ENCODE results near the gene KRTAP5-5.

The KRTAP5-5 gene

DNA sequence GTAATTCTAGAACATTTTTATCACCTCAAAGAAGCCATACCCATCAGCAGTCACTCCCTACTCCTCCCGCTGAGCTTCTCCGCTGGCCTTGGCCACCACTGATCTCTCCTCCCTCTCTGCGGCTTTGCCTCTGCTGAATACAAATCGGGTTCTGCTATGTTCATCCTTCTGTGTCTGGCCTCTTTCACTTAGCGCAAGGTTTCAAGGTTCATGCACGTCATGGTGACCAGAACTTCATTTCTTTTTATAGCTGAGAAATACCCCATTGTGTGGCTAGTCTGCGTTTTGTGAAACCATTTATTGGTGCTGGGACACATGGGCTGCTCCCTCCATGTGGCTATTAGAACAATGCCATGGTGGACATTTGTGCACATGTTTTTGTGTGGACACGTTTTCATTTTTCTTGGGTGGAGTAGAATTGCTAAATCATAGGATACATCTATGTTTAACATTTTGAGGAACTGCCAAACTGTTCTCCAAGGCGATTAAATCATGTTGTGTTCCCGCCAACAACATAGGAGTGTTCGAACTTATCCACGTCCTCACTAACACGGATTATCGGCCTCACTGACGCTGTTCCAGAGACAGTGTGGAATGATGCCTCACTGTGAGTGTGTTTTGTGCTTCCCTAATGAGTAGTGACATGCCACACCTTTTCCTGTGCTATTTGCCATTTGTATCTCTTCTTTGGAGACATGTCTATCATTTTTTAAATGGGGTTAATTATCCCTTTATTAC lies 43.2 kb downstream of the KRTAP5-5 start:
- TF ChIP-seq ZFP3 (CRISPR knock-in tag; IDR thresholded peaks at IDR 0.05) (no peak), ZNF565 (CRISPR knock-in tag; conservative IDR thresholded peaks at IDR 0.05; ENCODE audit: low read depth) (no peak), ARNTL (CRISPR knock-in tag; IDR thresholded peaks at IDR 0.05; ENCODE audit: borderline replicate concordance, low read depth) (no peak), ZFP30 (CRISPR knock-in tag; IDR thresholded peaks at IDR 0.05) (no peak), ZNF70 (CRISPR knock-in tag; IDR thresholded peaks at IDR 0.05) (no peak), SNAI2 (CRISPR knock-in tag; IDR thresholded peaks at IDR 0.05) (no peak)
- TF ChIP-seq, protein P1, sequence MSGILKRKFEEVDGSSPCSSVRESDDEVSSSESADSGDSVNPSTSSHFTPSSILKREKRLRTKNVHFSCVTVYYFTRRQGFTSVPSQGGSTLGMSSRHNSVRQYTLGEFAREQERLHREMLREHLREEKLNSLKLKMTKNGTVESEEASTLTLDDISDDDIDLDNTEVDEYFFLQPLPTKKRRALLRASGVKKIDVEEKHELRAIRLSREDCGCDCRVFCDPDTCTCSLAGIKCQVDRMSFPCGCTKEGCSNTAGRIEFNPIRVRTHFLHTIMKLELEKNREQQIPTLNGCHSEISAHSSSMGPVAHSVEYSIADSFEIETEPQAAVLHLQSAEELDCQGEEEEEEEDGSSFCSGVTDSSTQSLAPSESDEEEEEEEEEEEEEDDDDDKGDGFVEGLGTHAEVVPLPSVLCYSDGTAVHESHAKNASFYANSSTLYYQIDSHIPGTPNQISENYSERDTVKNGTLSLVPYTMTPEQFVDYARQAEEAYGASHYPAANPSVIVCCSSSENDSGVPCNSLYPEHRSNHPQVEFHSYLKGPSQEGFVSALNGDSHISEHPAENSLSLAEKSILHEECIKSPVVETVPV (CRISPR knock-in tag; IDR thresholded peaks at IDR 0.05) = no peak
- no peak for ATAC-seq

DNA sequence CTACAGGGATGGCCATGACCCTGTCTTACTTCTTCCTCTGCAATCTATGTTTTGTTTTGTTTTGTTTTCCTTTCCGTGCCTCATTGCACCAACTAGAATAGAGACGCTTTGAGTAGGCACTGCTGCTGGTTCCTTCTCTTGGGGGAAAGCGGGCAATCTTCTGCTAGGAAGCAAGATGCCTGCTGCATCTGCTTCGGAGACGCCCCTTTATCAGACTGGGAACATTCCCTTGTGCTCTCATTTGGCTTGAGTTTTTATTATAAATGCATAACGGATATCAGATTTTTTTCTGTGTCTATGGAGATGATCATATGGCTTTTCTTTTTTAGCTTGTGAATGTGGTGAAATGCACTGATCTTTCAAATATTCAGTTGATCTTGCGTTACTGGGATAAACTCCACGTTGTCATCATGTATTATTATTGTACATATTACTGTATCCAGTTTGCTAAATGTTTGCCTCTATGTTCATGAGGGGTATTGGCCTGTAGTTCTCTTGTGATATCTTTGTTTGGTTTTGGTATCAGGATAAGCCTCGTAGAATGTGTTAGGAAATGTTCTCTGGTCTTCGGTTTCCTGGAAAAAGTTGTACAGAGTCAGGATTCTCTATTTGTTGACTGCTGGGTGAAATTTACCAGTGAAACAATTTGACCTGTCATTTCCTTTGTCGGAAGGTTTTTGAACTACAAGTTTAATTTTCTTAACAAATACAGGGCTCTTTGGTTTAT lies 44.0 kb downstream of the KRTAP5-5 start:
- no peak for TF ChIP-seq OSR1 (CRISPR knock-in tag; IDR thresholded peaks at IDR 0.05)
- TF ChIP-seq, protein P2, sequence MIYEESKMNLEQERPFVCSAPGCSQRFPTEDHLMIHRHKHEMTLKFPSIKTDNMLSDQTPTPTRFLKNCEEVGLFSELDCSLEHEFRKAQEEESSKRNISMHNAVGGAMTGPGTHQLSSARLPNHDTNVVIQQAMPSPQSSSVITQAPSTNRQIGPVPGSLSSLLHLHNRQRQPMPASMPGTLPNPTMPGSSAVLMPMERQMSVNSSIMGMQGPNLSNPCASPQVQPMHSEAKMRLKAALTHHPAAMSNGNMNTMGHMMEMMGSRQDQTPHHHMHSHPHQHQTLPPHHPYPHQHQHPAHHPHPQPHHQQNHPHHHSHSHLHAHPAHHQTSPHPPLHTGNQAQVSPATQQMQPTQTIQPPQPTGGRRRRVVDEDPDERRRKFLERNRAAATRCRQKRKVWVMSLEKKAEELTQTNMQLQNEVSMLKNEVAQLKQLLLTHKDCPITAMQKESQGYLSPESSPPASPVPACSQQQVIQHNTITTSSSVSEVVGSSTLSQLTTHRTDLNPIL (CRISPR knock-in tag; IDR thresholded peaks at IDR 0.05; ENCODE audit: low read depth) = no peak
- TF ChIP-seq ZNF70 (CRISPR knock-in tag; IDR thresholded peaks at IDR 0.05) = no peak
- TF ChIP-seq GLIS3 (CRISPR knock-in tag; IDR thresholded peaks at IDR 0.05) = no peak
- TF ChIP-seq, protein P3, sequence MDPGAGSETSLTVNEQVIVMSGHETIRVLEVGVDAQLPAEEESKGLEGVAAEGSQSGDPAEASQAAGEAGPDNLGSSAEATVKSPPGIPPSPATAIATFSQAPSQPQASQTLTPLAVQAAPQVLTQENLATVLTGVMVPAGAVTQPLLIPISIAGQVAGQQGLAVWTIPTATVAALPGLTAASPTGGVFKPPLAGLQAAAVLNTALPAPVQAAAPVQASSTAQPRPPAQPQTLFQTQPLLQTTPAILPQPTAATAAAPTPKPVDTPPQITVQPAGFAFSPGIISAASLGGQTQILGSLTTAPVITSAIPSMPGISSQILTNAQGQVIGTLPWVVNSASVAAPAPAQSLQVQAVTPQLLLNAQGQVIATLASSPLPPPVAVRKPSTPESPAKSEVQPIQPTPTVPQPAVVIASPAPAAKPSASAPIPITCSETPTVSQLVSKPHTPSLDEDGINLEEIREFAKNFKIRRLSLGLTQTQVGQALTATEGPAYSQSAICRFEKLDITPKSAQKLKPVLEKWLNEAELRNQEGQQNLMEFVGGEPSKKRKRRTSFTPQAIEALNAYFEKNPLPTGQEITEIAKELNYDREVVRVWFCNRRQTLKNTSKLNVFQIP (CRISPR knock-in tag; IDR thresholded peaks at IDR 0.05; ENCODE audit: borderline replicate concordance, low read depth) = no peak
- TF ChIP-seq, protein P4, sequence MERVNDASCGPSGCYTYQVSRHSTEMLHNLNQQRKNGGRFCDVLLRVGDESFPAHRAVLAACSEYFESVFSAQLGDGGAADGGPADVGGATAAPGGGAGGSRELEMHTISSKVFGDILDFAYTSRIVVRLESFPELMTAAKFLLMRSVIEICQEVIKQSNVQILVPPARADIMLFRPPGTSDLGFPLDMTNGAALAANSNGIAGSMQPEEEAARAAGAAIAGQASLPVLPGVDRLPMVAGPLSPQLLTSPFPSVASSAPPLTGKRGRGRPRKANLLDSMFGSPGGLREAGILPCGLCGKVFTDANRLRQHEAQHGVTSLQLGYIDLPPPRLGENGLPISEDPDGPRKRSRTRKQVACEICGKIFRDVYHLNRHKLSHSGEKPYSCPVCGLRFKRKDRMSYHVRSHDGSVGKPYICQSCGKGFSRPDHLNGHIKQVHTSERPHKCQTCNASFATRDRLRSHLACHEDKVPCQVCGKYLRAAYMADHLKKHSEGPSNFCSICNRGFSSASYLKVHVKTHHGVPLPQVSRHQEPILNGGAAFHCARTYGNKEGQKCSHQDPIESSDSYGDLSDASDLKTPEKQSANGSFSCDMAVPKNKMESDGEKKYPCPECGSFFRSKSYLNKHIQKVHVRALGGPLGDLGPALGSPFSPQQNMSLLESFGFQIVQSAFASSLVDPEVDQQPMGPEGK (CRISPR knock-in tag; IDR thresholded peaks at IDR 0.05; ENCODE audit: borderline replicate concordance) = no peak
- no peak for TF ChIP-seq TOX (CRISPR knock-in tag; IDR thresholded peaks at IDR 0.05; ENCODE audit: borderline replicate concordance)
- TF ChIP-seq ARNTL (CRISPR knock-in tag; IDR thresholded peaks at IDR 0.05; ENCODE audit: borderline replicate concordance, low read depth) = no peak
- TF ChIP-seq ESRRG (CRISPR knock-in tag; IDR thresholded peaks at IDR 0.05) = no peak
- no peak for TF ChIP-seq CSDC2 (CRISPR knock-in tag; IDR thresholded peaks at IDR 0.05)
- no peak for TF ChIP-seq ISL1 (CRISPR knock-in tag; IDR thresholded peaks at IDR 0.05)
- no peak for TF ChIP-seq TCF4 (CRISPR knock-in tag; IDR thresholded peaks at IDR 0.05; ENCODE audit: borderline replicate concordance)
- no peak for TF ChIP-seq SNAI2 (CRISPR knock-in tag; IDR thresholded peaks at IDR 0.05)
- TF ChIP-seq RARB (CRISPR knock-in tag; IDR thresholded peaks at IDR 0.05) = no peak
- TF ChIP-seq, protein P1 (CRISPR knock-in tag; IDR thresholded peaks at IDR 0.05) = no peak
- TF ChIP-seq, protein P5, sequence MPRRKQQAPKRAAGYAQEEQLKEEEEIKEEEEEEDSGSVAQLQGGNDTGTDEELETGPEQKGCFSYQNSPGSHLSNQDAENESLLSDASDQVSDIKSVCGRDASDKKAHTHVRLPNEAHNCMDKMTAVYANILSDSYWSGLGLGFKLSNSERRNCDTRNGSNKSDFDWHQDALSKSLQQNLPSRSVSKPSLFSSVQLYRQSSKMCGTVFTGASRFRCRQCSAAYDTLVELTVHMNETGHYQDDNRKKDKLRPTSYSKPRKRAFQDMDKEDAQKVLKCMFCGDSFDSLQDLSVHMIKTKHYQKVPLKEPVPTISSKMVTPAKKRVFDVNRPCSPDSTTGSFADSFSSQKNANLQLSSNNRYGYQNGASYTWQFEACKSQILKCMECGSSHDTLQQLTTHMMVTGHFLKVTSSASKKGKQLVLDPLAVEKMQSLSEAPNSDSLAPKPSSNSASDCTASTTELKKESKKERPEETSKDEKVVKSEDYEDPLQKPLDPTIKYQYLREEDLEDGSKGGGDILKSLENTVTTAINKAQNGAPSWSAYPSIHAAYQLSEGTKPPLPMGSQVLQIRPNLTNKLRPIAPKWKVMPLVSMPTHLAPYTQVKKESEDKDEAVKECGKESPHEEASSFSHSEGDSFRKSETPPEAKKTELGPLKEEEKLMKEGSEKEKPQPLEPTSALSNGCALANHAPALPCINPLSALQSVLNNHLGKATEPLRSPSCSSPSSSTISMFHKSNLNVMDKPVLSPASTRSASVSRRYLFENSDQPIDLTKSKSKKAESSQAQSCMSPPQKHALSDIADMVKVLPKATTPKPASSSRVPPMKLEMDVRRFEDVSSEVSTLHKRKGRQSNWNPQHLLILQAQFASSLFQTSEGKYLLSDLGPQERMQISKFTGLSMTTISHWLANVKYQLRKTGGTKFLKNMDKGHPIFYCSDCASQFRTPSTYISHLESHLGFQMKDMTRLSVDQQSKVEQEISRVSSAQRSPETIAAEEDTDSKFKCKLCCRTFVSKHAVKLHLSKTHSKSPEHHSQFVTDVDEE (CRISPR knock-in tag; IDR thresholded peaks at IDR 0.05) = no peak
- TF ChIP-seq PPARA (CRISPR knock-in tag; IDR thresholded peaks at IDR 0.05; ENCODE audit: borderline replicate concordance) = no peak
- no peak for TF ChIP-seq BACH2 (CRISPR knock-in tag; IDR thresholded peaks at IDR 0.05; ENCODE audit: borderline replicate concordance)
- no peak for TF ChIP-seq ZFP30 (CRISPR knock-in tag; IDR thresholded peaks at IDR 0.05)
- no peak for TF ChIP-seq ZC3H10 (CRISPR knock-in tag; IDR thresholded peaks at IDR 0.05)
- no peak for ATAC-seq

Data from SK-N-SH treated with all-trans-retinoic acid at 6 μM for 48 hours (cell line).